ENCODE measurements around the gene CAPN12. TPM values are rescaled to one million over a fixed set of nuclear protein-coding genes. Genes with fewer than 3 reads are reported as not detected.

Gene CAPN12
- total and polyA plus RNA-seq, 5 donors: 0.22 to 0.91 (median 0.63) TPM

GRCh38 chr19:38698225-38699026 lies 45.8 kb downstream of the CAPN12 start:
- H3K27ac ChIP-seq (ENCODE audit: low read length): peak overlapping the region; percentile 1
- DNase-seq: peak in 1 of 3 donors; percentile 45
- 71% methylated on average over 22 of the region's 22 CpGs for WGBS
- H3K27me3 ChIP-seq (ENCODE audit: control insufficient read depth, insufficient read depth): no peaks in the 10 kb centered on the region
- peaks cover 48% of the 10 kb centered on the region for H3K4me1 ChIP-seq (ENCODE audit: control insufficient read depth, insufficient read depth, low read length)
- H3K4me3 ChIP-seq (ENCODE audit: low read length): no peak overlapping the region
- ATAC-seq: no peak
- intact Hi-C loops (cut with DNase I): no loop called here
- H3K9me3 ChIP-seq (ENCODE audit: control insufficient read depth, low read length): no peaks in the 10 kb centered on the region

GRCh38 chr19:38697641-38698071 lies 46.6 kb downstream of the CAPN12 start:
- Histone ChIP-seq H3K4me3 (ENCODE audit: low read length) (no peak overlapping the region), H3K4me1 (ENCODE audit: control insufficient read depth, insufficient read depth, low read length) (peaks cover 56% of the 10 kb centered on the region)
- 74% methylated on average over 11 of the region's 11 CpGs for WGBS

GRCh38 chr19:38697197-38697596 lies 47.1 kb downstream of the CAPN12 start:
- no peak for ATAC-seq
- H3K4me1 ChIP-seq (ENCODE audit: control insufficient read depth, insufficient read depth, low read length): peaks cover 60% of the 10 kb centered on the region
- H3K27me3 ChIP-seq (ENCODE audit: control insufficient read depth, insufficient read depth): no peaks in the 10 kb centered on the region
- H3K9me3 ChIP-seq (ENCODE audit: control insufficient read depth, low read length): no peaks in the 10 kb centered on the region
- no peak overlapping the region for H3K4me3 ChIP-seq (ENCODE audit: low read length)
- DNase-seq: peak in 1 of 3 donors; percentile 27
- intact Hi-C loops (cut with DNase I): no loop called here
- H3K27ac ChIP-seq (ENCODE audit: low read length): peak overlapping the region; percentile 1
- WGBS: 89% methylated on average over 6 of the region's 6 CpGs

More at GRCh38 chr19:38697641-38698071, 46.6 kb downstream of the CAPN12 start:
- ATAC-seq (no peak), DNase-seq (peak in 1 of 3 donors; percentile 42)
- peak overlapping the region; percentile 1 for H3K27ac ChIP-seq (ENCODE audit: low read length)
- intact Hi-C loops (cut with DNase I): no loop called here
- no peaks in the 10 kb centered on the region for H3K9me3 ChIP-seq (ENCODE audit: control insufficient read depth, low read length)
- H3K27me3 ChIP-seq (ENCODE audit: control insufficient read depth, insufficient read depth): no peaks in the 10 kb centered on the region

- Histone ChIP-seq H3K9me3 (ENCODE audit: control insufficient read depth, low read length) (no peaks in the 10 kb centered on the region), H3K4me1 (ENCODE audit: control insufficient read depth, insufficient read depth, low read length) (peaks cover 62% of the 10 kb centered on the region), H3K4me3 (ENCODE audit: low read length) (no peak overlapping the region), H3K27ac (ENCODE audit: low read length) (peak overlapping the region; percentile 15), H3K27me3 (ENCODE audit: control insufficient read depth, insufficient read depth) (no peaks in the 10 kb centered on the region)
- DNase-seq (no peak), ATAC-seq (no peak)
- 86% methylated on average over 6 of the region's 6 CpGs for WGBS
- intact Hi-C loops (cut with DNase I): no loop called here
Observed at GRCh38 chr19:38696729-38697055, 47.6 kb downstream of the CAPN12 start.

DNA sequence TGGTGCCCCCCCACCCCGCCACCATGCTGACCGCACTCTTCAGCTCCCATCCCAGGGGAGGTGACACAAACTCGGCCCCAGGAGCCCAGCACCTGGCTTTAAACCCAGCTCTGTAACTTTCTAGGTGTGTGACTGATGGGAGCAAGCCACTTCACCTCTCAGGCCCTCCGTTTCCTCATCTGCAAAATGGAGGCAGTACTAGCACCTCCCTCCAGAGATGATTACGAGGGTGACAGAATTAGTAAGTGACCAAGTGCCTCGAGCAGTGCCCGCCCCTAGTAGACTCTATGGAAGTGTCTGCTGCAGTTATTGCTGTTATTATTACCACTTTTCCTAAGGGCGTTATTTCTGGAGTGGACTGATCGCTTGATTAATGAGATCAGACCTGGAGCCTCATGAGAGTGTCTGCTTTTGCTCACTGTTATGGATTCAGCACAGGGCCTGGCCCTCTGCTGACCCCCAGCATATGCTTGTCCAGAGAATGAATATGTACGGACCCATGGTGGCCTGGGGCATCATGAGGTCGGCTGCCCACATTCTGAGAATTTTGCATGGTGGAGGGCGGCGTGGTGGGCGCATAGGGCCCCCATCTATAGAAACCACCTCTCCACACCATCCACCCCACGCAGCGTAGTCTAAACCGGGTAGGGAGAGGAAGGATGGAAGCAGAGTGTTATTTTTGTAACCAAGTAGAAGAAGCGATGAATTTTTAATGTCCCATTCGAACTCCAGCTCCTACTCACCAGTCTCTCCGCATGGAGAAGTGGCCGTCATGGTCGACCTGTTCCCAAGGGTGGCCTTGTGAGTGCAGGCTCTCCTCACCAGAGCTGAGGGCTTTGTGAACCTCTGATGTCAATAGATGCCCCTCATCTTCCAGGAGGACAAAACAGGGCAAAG lies 48.2 kb downstream of the CAPN12 start:
- DNase-seq (peak in 1 of 3 donors; percentile 43), ATAC-seq (no peak)
- peaks cover 58% of the 10 kb centered on the region for H3K4me1 ChIP-seq (ENCODE audit: control insufficient read depth, insufficient read depth, low read length)
- 80% methylated on average over 22 of the region's 22 CpGs for WGBS
- H3K27me3 ChIP-seq (ENCODE audit: control insufficient read depth, insufficient read depth): no peaks in the 10 kb centered on the region
- intact Hi-C loops (cut with DNase I): no loop called here
- H3K9me3 ChIP-seq (ENCODE audit: control insufficient read depth, low read length): no peaks in the 10 kb centered on the region
- H3K27ac ChIP-seq (ENCODE audit: low read length): peak overlapping the region; percentile 31
- no peak overlapping the region for H3K4me3 ChIP-seq (ENCODE audit: low read length)

- no peak overlapping the region for H3K4me3 ChIP-seq (ENCODE audit: low read length)
- peak in 1 of 3 donors; percentile 21 for DNase-seq
- no peaks in the 10 kb centered on the region for H3K9me3 ChIP-seq (ENCODE audit: control insufficient read depth, low read length)
- no peak for ATAC-seq
- no peaks in the 10 kb centered on the region for H3K27me3 ChIP-seq (ENCODE audit: control insufficient read depth, insufficient read depth)
- WGBS: 48% methylated on average over 9 of the region's 9 CpGs
- peaks cover 57% of the 10 kb centered on the region for H3K4me1 ChIP-seq (ENCODE audit: control insufficient read depth, insufficient read depth, low read length)
- H3K27ac ChIP-seq (ENCODE audit: low read length): peak overlapping the region; percentile 31
- intact Hi-C loops (cut with DNase I): no loop called here
Observed at GRCh38 chr19:38695317-38695683, 49.0 kb downstream of the CAPN12 start.

DNA sequence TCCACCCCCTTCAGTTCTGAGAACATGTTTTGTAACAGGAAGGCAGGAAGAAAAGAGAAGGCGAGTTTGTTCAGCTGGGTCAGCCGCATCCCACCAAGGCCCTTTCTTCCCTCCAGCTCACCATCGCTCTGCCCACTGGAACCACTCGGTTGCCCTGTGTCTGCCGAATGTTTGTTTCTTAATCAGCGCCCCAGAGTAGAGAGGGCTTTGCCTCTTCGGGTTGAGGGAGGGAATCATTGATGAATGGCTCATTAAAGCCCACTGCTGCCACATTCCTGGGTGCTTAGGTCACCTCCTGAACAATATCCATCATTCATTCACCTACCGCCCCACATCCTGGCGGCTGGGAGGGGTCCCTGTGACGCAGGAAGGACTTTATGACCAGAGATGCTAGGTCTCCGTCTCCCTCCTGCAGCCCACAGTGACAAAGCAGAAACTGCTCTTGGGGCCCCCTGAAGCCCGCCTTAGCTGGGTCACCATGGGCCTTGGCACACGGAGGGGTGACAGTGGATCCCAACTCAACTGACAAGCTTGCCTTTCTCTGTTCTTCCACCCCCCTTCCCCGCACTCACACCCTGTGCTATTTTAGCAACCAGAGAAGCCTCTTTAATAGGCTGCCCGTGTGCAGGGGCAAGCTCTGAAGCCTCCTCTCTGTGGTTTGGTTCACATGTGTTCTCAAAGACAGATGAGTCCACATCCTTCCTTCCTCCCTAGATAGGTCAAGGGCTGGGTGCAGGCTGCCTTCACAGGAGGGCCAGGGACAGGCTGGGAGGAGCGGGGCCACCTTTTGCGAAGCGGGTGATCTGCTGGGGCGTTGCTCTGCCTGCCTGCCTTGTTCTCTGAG lies 50.7 kb downstream of the CAPN12 start:
- Histone ChIP-seq H3K4me3 (ENCODE audit: low read length) (no peak overlapping the region), H3K9me3 (ENCODE audit: control insufficient read depth, low read length) (no peaks in the 10 kb centered on the region), H3K27ac (ENCODE audit: low read length) (peak overlapping the region; percentile 90), H3K27me3 (ENCODE audit: control insufficient read depth, insufficient read depth) (no peaks in the 10 kb centered on the region), H3K4me1 (ENCODE audit: control insufficient read depth, insufficient read depth, low read length) (peaks cover 45% of the 10 kb centered on the region)
- ATAC-seq (peak; percentile 31 to 38), DNase-seq (peak in 2 of 3 donors; percentile 52 to 66)
- intact Hi-C loops (cut with DNase I): loop anchor here in 1 of 4 donors (5.0 kb wide), 1 partner anchor 41 kb away; no protein-coding TSS in a partner anchor
- 38% methylated on average over 19 of the region's 19 CpGs for WGBS

- peaks cover 39% of the 10 kb centered on the region for H3K4me1 ChIP-seq (ENCODE audit: control insufficient read depth, insufficient read depth, low read length)
- peak overlapping the region; percentile 90 for H3K27ac ChIP-seq (ENCODE audit: low read length)
- H3K9me3 ChIP-seq (ENCODE audit: control insufficient read depth, low read length): no peaks in the 10 kb centered on the region
- H3K4me3 ChIP-seq (ENCODE audit: low read length): no peak overlapping the region
- ATAC-seq (peak; percentile 27 to 37), DNase-seq (peak in 1 of 3 donors; percentile 48)
- WGBS: 47% methylated on average over 25 of the region's 25 CpGs
- intact Hi-C loops (cut with DNase I): loop anchor here in 1 of 4 donors (5.0 kb wide), 1 partner anchor 40 kb away; no protein-coding TSS in a partner anchor
- no peaks in the 10 kb centered on the region for H3K27me3 ChIP-seq (ENCODE audit: control insufficient read depth, insufficient read depth)
Observed at GRCh38 chr19:38692458-38693379, 51.6 kb downstream of the CAPN12 start.

GRCh38 chr19:38691938-38692457 lies 52.3 kb downstream of the CAPN12 start:
- Histone ChIP-seq H3K9me3 (ENCODE audit: control insufficient read depth, low read length) (no peaks in the 10 kb centered on the region), H3K4me1 (ENCODE audit: control insufficient read depth, insufficient read depth, low read length) (peaks cover 38% of the 10 kb centered on the region), H3K27ac (ENCODE audit: low read length) (peak overlapping the region; percentile 90), H3K4me3 (ENCODE audit: low read length) (no peak overlapping the region), H3K27me3 (ENCODE audit: control insufficient read depth, insufficient read depth) (no peaks in the 10 kb centered on the region)
- intact Hi-C loops (cut with DNase I): loop anchor here in 1 of 4 donors (5.0 kb wide), 1 partner anchor 40 kb away; no protein-coding TSS in a partner anchor
- ATAC-seq: peak; percentile 58 to 66
- peak; percentile 64 to 76 (median 74) for DNase-seq
- 51% methylated on average over 15 of the region's 15 CpGs for WGBS

Measured in right cardiac atrium (tissue), 5 donors.